ENCODE results near the gene TTF1.

TTF1 gene

DNA sequence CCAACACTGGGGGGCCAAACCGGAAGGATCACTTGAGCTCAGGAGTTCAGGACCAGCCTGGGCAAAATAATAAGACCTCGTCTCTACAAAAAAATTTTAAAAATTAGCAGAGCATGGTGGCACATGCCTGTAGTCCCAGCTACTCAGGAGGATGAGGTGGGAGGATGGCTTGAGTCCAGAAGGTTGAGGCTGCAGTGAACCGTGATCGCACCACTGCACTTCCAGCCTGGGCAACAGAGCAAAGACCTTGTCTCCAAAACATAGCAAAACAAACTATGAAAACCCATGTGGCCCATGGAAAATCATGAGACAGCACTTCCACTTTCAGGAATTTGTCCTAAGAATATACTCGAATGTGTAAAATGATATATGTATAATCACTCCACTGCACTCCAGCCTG is 58.0 kb downstream of the TTF1 start:
- peaks cover 94% of the 10 kb centered on the region for H3K36me3 ChIP-seq (ENCODE audit: insufficient read depth, low read length)
- no peak overlapping the region for H3K4me2 ChIP-seq (ENCODE audit: low read length)
- no peaks in the 10 kb centered on the region for H4K20me1 ChIP-seq (ENCODE audit: insufficient read depth, low read length)
- no peak overlapping the region for H2AFZ ChIP-seq (ENCODE audit: low read length)
- TF ChIP-seq, protein P1, sequence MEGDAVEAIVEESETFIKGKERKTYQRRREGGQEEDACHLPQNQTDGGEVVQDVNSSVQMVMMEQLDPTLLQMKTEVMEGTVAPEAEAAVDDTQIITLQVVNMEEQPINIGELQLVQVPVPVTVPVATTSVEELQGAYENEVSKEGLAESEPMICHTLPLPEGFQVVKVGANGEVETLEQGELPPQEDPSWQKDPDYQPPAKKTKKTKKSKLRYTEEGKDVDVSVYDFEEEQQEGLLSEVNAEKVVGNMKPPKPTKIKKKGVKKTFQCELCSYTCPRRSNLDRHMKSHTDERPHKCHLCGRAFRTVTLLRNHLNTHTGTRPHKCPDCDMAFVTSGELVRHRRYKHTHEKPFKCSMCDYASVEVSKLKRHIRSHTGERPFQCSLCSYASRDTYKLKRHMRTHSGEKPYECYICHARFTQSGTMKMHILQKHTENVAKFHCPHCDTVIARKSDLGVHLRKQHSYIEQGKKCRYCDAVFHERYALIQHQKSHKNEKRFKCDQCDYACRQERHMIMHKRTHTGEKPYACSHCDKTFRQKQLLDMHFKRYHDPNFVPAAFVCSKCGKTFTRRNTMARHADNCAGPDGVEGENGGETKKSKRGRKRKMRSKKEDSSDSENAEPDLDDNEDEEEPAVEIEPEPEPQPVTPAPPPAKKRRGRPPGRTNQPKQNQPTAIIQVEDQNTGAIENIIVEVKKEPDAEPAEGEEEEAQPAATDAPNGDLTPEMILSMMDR (IDR thresholded peaks at IDR 0.05; ENCODE audit: low read length), result no peak
- no peak for TF ChIP-seq EZH2 (IDR thresholded peaks at IDR 0.05; ENCODE audit: borderline replicate concordance, low read length)
- H3K4me3 ChIP-seq (ENCODE audit: low read depth, low read length, poor library complexity, severe bottlenecking), result no peak overlapping the region
- H3K4me1 ChIP-seq (ENCODE audit: insufficient read depth, low read length, severe bottlenecking), result peaks cover 44% of the 10 kb centered on the region
- H3K27ac ChIP-seq (ENCODE audit: low read depth, low read length, poor library complexity, severe bottlenecking), result no peak overlapping the region
- peaks cover 14% of the 10 kb centered on the region for H3K79me2 ChIP-seq (ENCODE audit: insufficient read depth, low read length)
- no peak overlapping the region for H3K9ac ChIP-seq (ENCODE audit: low read length)
- H3K9me3 ChIP-seq (ENCODE audit: low read length), result no peaks in the 10 kb centered on the region
- H3K9me2 ChIP-seq (ENCODE audit: low read depth, low read length), result no peaks in the 10 kb centered on the region
- H3K27me3 ChIP-seq (ENCODE audit: insufficient read depth, low read length), result no peaks in the 10 kb centered on the region
- no peaks in the 10 kb centered on the region for H3F3A ChIP-seq (ENCODE audit: insufficient read depth, low read length)

DNA sequence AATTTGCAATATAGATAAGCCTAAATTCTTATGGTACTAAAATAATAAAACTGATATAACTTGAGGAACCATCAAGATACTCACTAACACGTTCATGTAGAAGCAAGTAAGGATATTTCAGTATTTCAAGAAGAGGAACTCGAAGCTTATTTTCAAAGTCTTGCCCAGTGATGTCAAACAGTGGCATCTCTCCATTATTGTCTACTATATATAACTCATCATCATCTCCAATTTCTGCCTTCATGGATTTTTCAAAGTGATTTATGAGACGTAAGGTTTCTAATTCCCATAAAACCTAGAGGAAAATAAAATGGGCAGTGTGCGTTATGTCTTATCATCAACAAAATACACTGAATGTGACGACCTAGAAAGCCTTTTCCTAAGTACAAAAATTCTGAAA is 60.5 kb downstream of the TTF1 start:
- H3K9me3 ChIP-seq (ENCODE audit: low read length), result no peaks in the 10 kb centered on the region
- no peak for TF ChIP-seq EZH2 (IDR thresholded peaks at IDR 0.05; ENCODE audit: borderline replicate concordance, low read length)
- TF ChIP-seq, protein P1 (IDR thresholded peaks at IDR 0.05; ENCODE audit: low read length), result no peak
- no peaks in the 10 kb centered on the region for H3F3A ChIP-seq (ENCODE audit: insufficient read depth, low read length)
- no peaks in the 10 kb centered on the region for H4K20me1 ChIP-seq (ENCODE audit: insufficient read depth, low read length)
- no peak overlapping the region for H3K4me3 ChIP-seq (ENCODE audit: low read depth, low read length, poor library complexity, severe bottlenecking)
- H3K9ac ChIP-seq (ENCODE audit: low read length), result no peak overlapping the region
- no peaks in the 10 kb centered on the region for H3K27me3 ChIP-seq (ENCODE audit: insufficient read depth, low read length)
- no peaks in the 10 kb centered on the region for H3K9me2 ChIP-seq (ENCODE audit: low read depth, low read length)
- peaks cover 19% of the 10 kb centered on the region for H3K4me1 ChIP-seq (ENCODE audit: insufficient read depth, low read length, severe bottlenecking)
- H2AFZ ChIP-seq (ENCODE audit: low read length), result no peak overlapping the region
- peaks cover 5% of the 10 kb centered on the region for H3K79me2 ChIP-seq (ENCODE audit: insufficient read depth, low read length)
- no peak overlapping the region for H3K4me2 ChIP-seq (ENCODE audit: low read length)
- H3K27ac ChIP-seq (ENCODE audit: low read depth, low read length, poor library complexity, severe bottlenecking), result no peak overlapping the region
- peaks cover 94% of the 10 kb centered on the region for H3K36me3 ChIP-seq (ENCODE audit: insufficient read depth, low read length)

DNA sequence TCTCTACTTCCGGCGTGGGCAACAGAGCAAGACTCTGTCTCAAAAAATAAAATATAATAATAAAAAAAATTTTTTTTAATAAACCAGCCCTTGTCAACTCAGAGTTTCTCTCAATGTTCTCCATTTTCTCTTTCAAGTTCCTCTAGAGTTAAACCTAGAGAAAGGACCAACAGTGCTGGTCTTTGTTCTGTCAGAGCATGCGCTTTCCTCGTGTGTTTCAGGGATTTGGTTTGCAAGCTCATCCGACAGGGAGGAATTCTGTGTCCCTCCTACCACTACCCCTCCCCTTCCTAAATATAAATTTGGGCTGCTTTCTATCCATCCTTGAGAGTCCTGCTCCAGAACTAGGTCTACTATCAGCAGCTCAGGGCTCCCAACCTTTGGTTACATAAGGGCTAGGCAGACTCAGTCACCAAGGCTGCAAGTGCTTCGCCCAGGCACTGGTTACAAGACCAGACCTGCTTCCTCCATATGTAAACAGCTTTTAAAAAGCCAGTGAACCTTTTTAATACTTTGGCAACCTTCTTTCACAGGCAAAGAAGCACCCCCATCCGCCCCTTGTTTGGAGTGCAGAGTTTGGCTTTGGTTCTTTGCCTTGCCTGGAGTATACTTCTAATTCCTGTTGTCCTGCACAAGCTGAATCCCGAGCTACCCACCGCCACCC is 65.3 kb downstream of the TTF1 start:
- Histone ChIP-seq H3K27me3 (ENCODE audit: insufficient read depth, low read length) (no peaks in the 10 kb centered on the region), H3K36me3 (ENCODE audit: insufficient read depth, low read length) (peaks cover 97% of the 10 kb centered on the region), H3K27ac (ENCODE audit: low read depth, low read length, poor library complexity, severe bottlenecking) (no peak overlapping the region), H3K4me1 (ENCODE audit: insufficient read depth, low read length, severe bottlenecking) (no peaks in the 10 kb centered on the region), H3K79me2 (ENCODE audit: insufficient read depth, low read length) (no peaks in the 10 kb centered on the region; the same call in 1 of the 2 replicates), H3K4me2 (ENCODE audit: low read length) (no peak overlapping the region), H3K9ac (ENCODE audit: low read length) (no peak overlapping the region), H3F3A (ENCODE audit: insufficient read depth, low read length) (no peaks in the 10 kb centered on the region), H2AFZ (ENCODE audit: low read length) (no peak overlapping the region), H3K4me3 (ENCODE audit: low read depth, low read length, poor library complexity, severe bottlenecking) (no peak overlapping the region), H4K20me1 (ENCODE audit: insufficient read depth, low read length) (no peaks in the 10 kb centered on the region), H3K9me2 (ENCODE audit: low read depth, low read length) (no peaks in the 10 kb centered on the region), H3K9me3 (ENCODE audit: low read length) (no peaks in the 10 kb centered on the region)
- TF ChIP-seq, protein P1 (IDR thresholded peaks at IDR 0.05; ENCODE audit: low read length), result no peak
- no peak for TF ChIP-seq EZH2 (IDR thresholded peaks at IDR 0.05; ENCODE audit: borderline replicate concordance, low read length)

Measured in OCI-LY1 (cell line).